Fibroblast of skin of back (primary cell): Measurements from ENCODE around the gene RHAG.
A peak's percentile ranks its signal among the peaks of the same experiment; 100 is the strongest.

ENCODE experiments used
- DNase-seq: peaks from one replicate; pipeline ENCODE4 v3.0.0-alpha.2; 2013

RHAG gene

DNA sequence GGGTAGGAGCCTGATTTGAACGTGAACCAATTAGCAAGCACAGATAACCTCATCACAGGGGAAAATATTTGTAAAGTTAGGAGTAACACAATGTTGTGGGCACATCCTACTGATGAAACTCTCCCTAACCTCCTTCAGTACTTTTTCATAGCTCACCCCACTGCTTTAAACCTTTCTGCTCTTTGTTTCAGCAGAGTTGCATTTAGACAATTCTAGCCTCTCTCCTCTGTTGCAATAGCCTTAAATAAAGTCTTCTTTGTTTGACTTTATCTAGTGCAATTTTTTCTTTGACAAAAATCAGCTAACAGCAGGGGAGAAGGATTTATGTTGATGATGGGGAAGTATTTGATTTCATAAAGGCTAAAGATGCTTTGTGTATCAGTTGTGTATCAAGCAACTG lies 72.1 kb downstream of the RHAG start:
- DNase-seq, result no peak

DNA sequence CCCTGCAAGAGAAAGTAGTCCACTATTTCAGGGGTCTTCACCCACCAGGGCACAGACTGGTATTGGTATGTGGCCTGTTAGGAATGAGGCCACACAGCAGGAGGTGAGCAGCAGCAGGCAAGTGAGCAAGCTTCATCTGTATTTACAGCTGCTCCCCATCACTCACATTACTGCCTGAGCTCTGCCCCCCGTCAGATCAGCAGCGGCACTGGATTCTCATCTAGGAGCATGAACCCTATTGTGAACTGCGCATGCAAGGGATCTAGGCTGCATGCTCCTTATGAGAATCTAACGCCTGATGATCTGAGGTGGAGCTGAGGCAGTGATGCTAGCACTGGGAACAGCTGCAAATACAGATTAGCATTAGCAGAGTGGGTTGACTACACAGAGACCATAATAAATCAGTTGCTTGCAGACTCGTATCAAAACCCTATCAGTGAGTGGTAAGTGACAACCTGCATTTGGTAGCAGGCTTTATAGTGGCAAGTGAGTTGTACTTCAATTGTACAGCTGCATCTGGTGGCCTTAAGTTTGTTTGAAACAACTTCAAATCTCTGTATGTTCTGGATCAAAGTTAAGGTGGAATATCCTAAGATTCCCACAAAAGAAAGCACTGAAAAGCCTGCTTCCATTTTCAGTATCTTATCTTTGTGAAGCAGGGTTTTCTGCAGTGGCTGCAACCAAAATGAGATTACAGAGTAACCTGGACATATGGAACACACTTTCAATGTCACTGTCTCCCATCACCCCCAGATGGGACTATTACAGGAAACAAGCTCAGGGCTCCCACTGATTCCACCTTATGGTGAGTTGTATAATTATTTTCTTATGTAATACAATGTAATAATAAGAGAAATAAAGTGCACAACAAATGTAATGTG lies 73.4 kb downstream of the RHAG start:
- DNase-seq, result no peak

GRCh38 chr6:49558238-49558637 lies 78.4 kb downstream of the RHAG start:
- no peak for DNase-seq

GRCh38 chr6:49557177-49557576 lies 79.5 kb downstream of the RHAG start:
- no peak for DNase-seq

- peak; percentile 30 for DNase-seq
Observed at GRCh38 chr6:49556429-49556837, 80.2 kb downstream of the RHAG start.

GRCh38 chr6:49555951-49556350 lies 80.7 kb downstream of the RHAG start:
- no peak for DNase-seq
